Erythroblast (primary cell): ENCODE results near the gene PACS1.

Experiments
- GATA1 ChIP-seq: IDR thresholded peaks from 2 replicates; pipeline ENCODE4 v1.6.1; 2011; ENCODE audit warnings: low read depth, mild to moderate bottlenecking, control low read depth, low read length, moderate library complexity
- POLR2A ChIP-seq: IDR thresholded peaks from 2 replicates; pipeline ENCODE4 v1.6.1; 2011; ENCODE audit warnings: mild to moderate bottlenecking, low read length

DNA sequence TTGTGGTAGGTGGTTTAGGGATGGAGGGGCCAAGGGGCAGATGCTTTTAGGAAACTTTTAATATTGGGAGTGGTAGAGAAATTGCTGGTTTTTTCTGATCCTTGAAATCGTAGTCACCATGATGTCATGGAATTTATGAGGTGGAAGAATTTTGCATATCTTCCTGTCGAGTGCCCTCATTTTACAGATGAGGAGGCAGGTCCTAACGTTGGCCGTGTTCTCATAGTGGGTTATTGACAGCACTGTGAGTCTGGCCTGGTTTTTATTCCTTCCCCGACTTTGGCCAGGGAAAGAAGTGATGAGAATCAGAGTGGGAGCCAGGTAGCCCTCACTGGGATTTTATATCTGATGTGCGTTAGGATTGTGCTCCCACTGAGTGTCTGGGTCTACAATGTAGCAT, 8.8 kb upstream of the PACS1 start:
- no peak for TF ChIP-seq POLR2A
- no peak for TF ChIP-seq GATA1
